ENCODE results near the gene ADGRG7. TPM values are rescaled to one million over a fixed set of nuclear protein-coding genes. Genes with fewer than 3 reads are reported as not detected.
"Not testable (repeated sequence)": the region's sequence is repeated elsewhere in the genome, so short reads cannot be mapped to it uniquely, and the experiment has no call there.

Gene ADGRG7
- total RNA-seq, 6 experiments from 2014 or later = not detected

- Mint-ChIP-seq H3K36me3 (ENCODE audit: low read depth) (no peaks in the 10 kb centered on the region), H3K9me3 (no peaks in the 10 kb centered on the region), H3K4me3 (no peak overlapping the region), H3K27ac (no peak overlapping the region), H3K4me1 (ENCODE audit: low read depth) (peaks cover 21% of the 10 kb centered on the region), H3K27me3 (ENCODE audit: insufficient read depth) (no peaks in the 10 kb centered on the region)
- DNase-seq = no peak
- no peak for TF ChIP-seq CTCF (IDR thresholded peaks at IDR 0.05)
Measured at GRCh38 chr3:100578646-100579045, 30.8 kb upstream of the ADGRG7 start.

- no peak for TF ChIP-seq CTCF (IDR thresholded peaks at IDR 0.05)
- no peak for DNase-seq
- no peak overlapping the region for H3K4me3 Mint-ChIP-seq
- no peak overlapping the region for H3K27ac Mint-ChIP-seq
- H3K9me3 Mint-ChIP-seq = peaks cover 5% of the 10 kb centered on the region
- H3K36me3 Mint-ChIP-seq (ENCODE audit: low read depth) = peaks cover 6% of the 10 kb centered on the region
- peaks cover 21% of the 10 kb centered on the region for H3K4me1 Mint-ChIP-seq (ENCODE audit: low read depth)
- H3K27me3 Mint-ChIP-seq (ENCODE audit: insufficient read depth) = no peaks in the 10 kb centered on the region
Measured at GRCh38 chr3:100580147-100580546, 29.3 kb upstream of the ADGRG7 start.

- TF ChIP-seq CTCF (IDR thresholded peaks at IDR 0.05) = no peak
- no peaks in the 10 kb centered on the region for H3K27me3 Mint-ChIP-seq (ENCODE audit: insufficient read depth)
- no peak for DNase-seq
- peaks cover 20% of the 10 kb centered on the region for H3K4me1 Mint-ChIP-seq (ENCODE audit: low read depth)
- no peak overlapping the region for H3K27ac Mint-ChIP-seq
- peaks cover 6% of the 10 kb centered on the region for H3K36me3 Mint-ChIP-seq (ENCODE audit: low read depth)
- H3K9me3 Mint-ChIP-seq = peaks cover 5% of the 10 kb centered on the region
- H3K4me3 Mint-ChIP-seq = no peak overlapping the region
Measured at GRCh38 chr3:100581650-100582049, 27.8 kb upstream of the ADGRG7 start.

- peaks cover 15% of the 10 kb centered on the region for H3K4me1 Mint-ChIP-seq (ENCODE audit: low read depth)
- not testable (repeated sequence) for H3K27ac Mint-ChIP-seq; H3K27me3 Mint-ChIP-seq (ENCODE audit: insufficient read depth); DNase-seq; H3K36me3 Mint-ChIP-seq (ENCODE audit: low read depth); H3K4me3 Mint-ChIP-seq; H3K9me3 Mint-ChIP-seq
Measured at GRCh38 chr3:100582157-100582556, 27.2 kb upstream of the ADGRG7 start.

GRCh38 chr3:100584101-100584660 is 25.2 kb upstream of the ADGRG7 start:
- Mint-ChIP-seq H3K4me1 (ENCODE audit: low read depth) (peaks cover 15% of the 10 kb centered on the region), H3K27ac (no peak overlapping the region), H3K36me3 (ENCODE audit: low read depth) (peaks cover 6% of the 10 kb centered on the region), H3K27me3 (ENCODE audit: insufficient read depth) (no peaks in the 10 kb centered on the region), H3K4me3 (no peak overlapping the region), H3K9me3 (peaks cover 5% of the 10 kb centered on the region)
- DNase-seq = no peak
- TF ChIP-seq CTCF (IDR thresholded peaks at IDR 0.05) = no peak

GRCh38 chr3:100586832-100587231 is 22.6 kb upstream of the ADGRG7 start:
- H3K4me3 Mint-ChIP-seq = no peak overlapping the region
- H3K27ac Mint-ChIP-seq = no peak overlapping the region
- H3K36me3 Mint-ChIP-seq (ENCODE audit: low read depth) = peaks cover 6% of the 10 kb centered on the region
- DNase-seq = no peak
- no peak for TF ChIP-seq CTCF (IDR thresholded peaks at IDR 0.05)
- no peaks in the 10 kb centered on the region for H3K27me3 Mint-ChIP-seq (ENCODE audit: insufficient read depth)
- H3K9me3 Mint-ChIP-seq = peaks cover 5% of the 10 kb centered on the region
- H3K4me1 Mint-ChIP-seq (ENCODE audit: low read depth) = peaks cover 15% of the 10 kb centered on the region
